Measurements from ENCODE around the gene MEGF8.
A peak's percentile ranks its signal among the peaks of the same experiment; 100 is the strongest.

The MEGF8 gene

GRCh38 chr19:42325308-42325895, at the start of gene MEGF8:
Gene MEGF8, plus strand, starts transcription at chr19:42325635. Its CDS starts 609 bp downstream, at chr19:42326244.
- DNase-seq = peak; percentile 98 to 99

GRCh38 chr19:42276284-42276683, 49.2 kb upstream of the MEGF8 start:
- DNase-seq = no peak

- DNase-seq = no peak
Measured at GRCh38 chr19:42276821-42277220, 48.6 kb upstream of the MEGF8 start.

GRCh38 chr19:42277821-42278451, 47.5 kb upstream of the MEGF8 start:
- no peak for DNase-seq

GRCh38 chr19:42278452-42279154, 46.8 kb upstream of the MEGF8 start:
- DNase-seq = no peak

- DNase-seq = no peak
Measured at GRCh38 chr19:42279155-42279901, 46.1 kb upstream of the MEGF8 start.

GRCh38 chr19:42279902-42280814, 45.3 kb upstream of the MEGF8 start:
- peak; percentile 74 to 76 for DNase-seq

- no peak for DNase-seq
Measured at GRCh38 chr19:42280815-42281145, 44.7 kb upstream of the MEGF8 start.

- DNase-seq = no peak
Measured at GRCh38 chr19:42281146-42281826, 44.1 kb upstream of the MEGF8 start.

GRCh38 chr19:42281827-42282762, 43.3 kb upstream of the MEGF8 start:
- no peak for DNase-seq

- no peak for DNase-seq
Measured at GRCh38 chr19:42282819-42283187, 42.6 kb upstream of the MEGF8 start.

- peak; percentile 93 to 95 for DNase-seq
Measured at GRCh38 chr19:42283188-42284065, 42.0 kb upstream of the MEGF8 start.

- DNase-seq = peak; percentile 66 to 77
Measured at GRCh38 chr19:42284066-42284501, 41.4 kb upstream of the MEGF8 start.

- DNase-seq = no peak
Measured at GRCh38 chr19:42284591-42285341, 40.7 kb upstream of the MEGF8 start.

GRCh38 chr19:42285541-42285941, 39.9 kb upstream of the MEGF8 start:
- no peak for DNase-seq

- no peak for DNase-seq
Measured at GRCh38 chr19:42285988-42286348, 39.5 kb upstream of the MEGF8 start.

GRCh38 chr19:42286349-42287016, 39.0 kb upstream of the MEGF8 start:
- no peak for DNase-seq
